Psoas muscle (tissue), 8 donors: Measurements from ENCODE around the gene WNK4. TPM values are rescaled to one million over a fixed set of nuclear protein-coding genes. Genes with fewer than 3 reads are reported as not detected.

ENCODE experiments used
- ATAC-seq, 4 donors: fragments of 200-7000 bp; cut with Tn5 transposase; one replicate each; pipeline ENCODE4 v1.9.1; 2020; ENCODE audit warnings: moderate library complexity in 3 of 4, mild to moderate bottlenecking in 2 of 4
- DNase-seq, 2 donors: peaks; one replicate each; pipeline ENCODE4 v3.0.0-alpha.2; 2020
- H3K27ac ChIP-seq: fragments of 200-600 bp; one replicate; pipeline ENCODE4 v1.8.0; 2022
- H3K27me3 ChIP-seq, 3 donors: fragments of 200-600 bp in 1 of 3; one replicate each; pipeline versions ENCODE4 v1.6.1 to v1.8.0; 2013 to 2022; ENCODE audit warnings: low read length in 2 of 3, mild to moderate bottlenecking in 2 of 3, moderate library complexity in 1 of 3; ENCODE audit not compliant: insufficient read depth in 3 of 3
- H3K36me3 ChIP-seq, 2 donors: fragments of 200-600 bp in 1 of 2; one replicate each; pipeline versions ENCODE4 v1.6.1 to v1.8.0; 2013 to 2022; ENCODE audit warnings: low read depth in 1 of 2, mild to moderate bottlenecking in 1 of 2, moderate library complexity in 1 of 2; ENCODE audit not compliant: insufficient read depth in 1 of 2
- H3K4me1 ChIP-seq: fragments of 200-600 bp; one replicate; pipeline ENCODE4 v1.8.0; 2022
- H3K4me3 ChIP-seq: fragments of 200-600 bp; one replicate; pipeline ENCODE4 v1.8.0; 2022; ENCODE audit warnings: mild to moderate bottlenecking
- H3K9me3 ChIP-seq: fragments of 200-600 bp; one replicate; pipeline ENCODE4 v1.8.0; 2022
- CTCF ChIP-seq: fragments of 200-600 bp; IDR thresholded peaks from one replicate; pipeline ENCODE4 v1.8.0; 2022; ENCODE audit warnings: antibody characterized with exemption
- WGBS, 3 donors: extraction: QIAGEN DNeasy Blood & Tissue Kit; methylation state at CpG; one replicate each; pipeline versions ENCODE4 v1.1.6 to v1.1.7; 2013; 5-methylcytosine and 5-hydroxymethylcytosine counted together
- intact Hi-C, 2 donors: fragments of 100-400 bp; cut with DNase I; formaldehyde crosslinking; loops; one replicate each; pipeline versions ENCODE4 v1.11.0 to v1.14.2; 2022
- polyA plus RNA-seq, 3 donors: library from polyadenylated mRNA; stranded (reverse); fragments of 200-250 nt; gene quantifications; one replicate each; pipeline ENCODE4 v1.2.3, GENCODE V29; 2013
- total RNA-seq, 4 donors: library from RNA; stranded (reverse); fragmentation: NEBNext Ultra II Directional in 2 of 4; extraction: Animal tissue kit (Norgen Biotek cat#: 25700) in 2 of 4; gene quantifications; one replicate each; pipeline versions ENCODE4 v1.2.1 to v1.2.4, GENCODE V29; 2021 to 2023
- donor health status: healthy with polysubstance abuse.
- donor health status: DM: no; HTN: no; CAD: no; lungs with moderate emphysema.
- donor health status: Bipolar disorder and iron deficiency.
- donor health status: healthy.
- donor health status: DM: yes; HTN: yes; CAD: no.
- donor health status: DM: no; HTN: no; CAD: no.
- donor health status: DM: no; HTN: no; CAD: no.
- donor health status: DM: yes; HTN: yes; CAD: no.

Gene WNK4
- total and polyA plus RNA-seq, 7 donors: 0.01 to 0.30 (median 0.08) TPM; not detected in 3

- no peak for TF ChIP-seq CTCF
- ATAC-seq (no peak), DNase-seq (no peak)
- H3K27me3 ChIP-seq: no peaks in the 10 kb centered on the region
- 76 to 79% (median 77%) methylated on average over 11 of the region's 11 CpGs for WGBS, 3 donors
- H3K9me3 ChIP-seq: no peaks in the 10 kb centered on the region
- H3K36me3 ChIP-seq: peaks cover 23 to 88% of the 10 kb centered on the region in 2 donors
- no peak overlapping the region for H3K27ac ChIP-seq
- intact Hi-C loops: loop anchor here in 1 of 2 donors (5.0 kb wide), 1 partner anchor 90 kb away; no protein-coding TSS in a partner anchor
- no peaks in the 10 kb centered on the region for H3K4me1 ChIP-seq
- H3K4me3 ChIP-seq: no peak overlapping the region
Observed at GRCh38 chr17:42841975-42842685, 61.7 kb downstream of the WNK4 start.

GRCh38 chr17:42843358-42843934, 63.0 kb downstream of the WNK4 start:
- Histone ChIP-seq H3K36me3 (peaks cover 15 to 75% of the 10 kb centered on the region in 2 donors), H3K4me1 (no peaks in the 10 kb centered on the region), H3K4me3 (no peak overlapping the region), H3K27ac (no peak overlapping the region), H3K9me3 (no peaks in the 10 kb centered on the region), H3K27me3 (no peaks in the 10 kb centered on the region)
- TF ChIP-seq CTCF: peak; percentile 93
- 27 to 39% (median 32%) methylated on average over 6 of the region's 6 CpGs for WGBS, 3 donors
- no peak for DNase-seq
- intact Hi-C loops: loop anchor here (1.0 to 5.0 kb wide), 2 partner anchors 89 to 94 kb away; no protein-coding TSS in a partner anchor
- ATAC-seq: peak; percentile 50 to 85 (median 74)

- H3K4me3 ChIP-seq: no peak within 1 kb of the TSS
- H3K27me3 ChIP-seq: no peaks in the 10 kb centered on the region
- 63 to 72% (median 66%) methylated on average over 4 of the region's 4 CpGs for WGBS, 3 donors
- intact Hi-C loops: loop anchor here in 1 of 2 donors (5.0 kb wide), 1 partner anchor 88 kb away; no protein-coding TSS in a partner anchor
- no peak for TF ChIP-seq CTCF
- H3K27ac ChIP-seq: no peak within 1 kb of the TSS
- H3K9me3 ChIP-seq: no peaks in the 10 kb centered on the region
- DNase-seq: no peak
- ATAC-seq: no peak
- peaks cover 15 to 66% of the 10 kb centered on the region in 2 donors for H3K36me3 ChIP-seq
- H3K4me1 ChIP-seq: no peaks in the 10 kb centered on the region
Observed at GRCh38 chr17:42844271-42844670, 63.9 kb downstream of the WNK4 start, which contains the start of gene AOC2. Gene AOC2, plus strand, starts transcription at chr17:42844580. Its CDS starts 47 bp downstream, at chr17:42844627.

GRCh38 chr17:42844761-42845555, 64.5 kb downstream of the WNK4 start:
- H3K27me3 ChIP-seq: no peaks in the 10 kb centered on the region
- H3K4me1 ChIP-seq: no peaks in the 10 kb centered on the region
- no peaks in the 10 kb centered on the region for H3K9me3 ChIP-seq
- peaks cover 15 to 60% of the 10 kb centered on the region in 2 donors for H3K36me3 ChIP-seq
- intact Hi-C loops: loop anchor here in 1 of 2 donors (5.0 kb wide), 1 partner anchor 87 kb away; no protein-coding TSS in a partner anchor
- no peak for TF ChIP-seq CTCF
- DNase-seq (no peak), ATAC-seq (peak in 1 of 4 donors; percentile 12)
- no peak overlapping the region for H3K27ac ChIP-seq
- WGBS, 3 donors: 86 to 88% (median 86%) methylated on average over 24 of the region's 24 CpGs
- no peak overlapping the region for H3K4me3 ChIP-seq
